ENCODE measurements around the gene PDLIM3.

- no peak for TF ChIP-seq SIN3A (IDR thresholded peaks at IDR 0.05; ENCODE audit: borderline replicate concordance, insufficient read depth, low read length)
- TF ChIP-seq POLR2AphosphoS5 (IDR thresholded peaks at IDR 0.05; ENCODE audit: low read depth, low read length): no peak
- TF ChIP-seq FOXP2 (optimal IDR thresholded peaks at IDR 0.05; ENCODE audit: borderline replicate concordance, extremely low read depth, extremely low read length, insufficient read depth): no peak
These were observed 47.5 kb upstream of the PDLIM3 start for GRCh38 chr4:185582651-185583400.
